ENCODE data around the gene DSE. TPM values are rescaled to one million over a fixed set of nuclear protein-coding genes. Genes with fewer than 3 reads are reported as not detected.
"Not testable (repeated sequence)": the region's sequence is repeated elsewhere in the genome, so short reads cannot be mapped to it uniquely, and the experiment has no call there.

Gene DSE
- total and polyA plus RNA-seq, 2 donors (not counting 1 experiment from before 2014, with no cell fraction given): 71.0 to 89.2 TPM

DNA sequence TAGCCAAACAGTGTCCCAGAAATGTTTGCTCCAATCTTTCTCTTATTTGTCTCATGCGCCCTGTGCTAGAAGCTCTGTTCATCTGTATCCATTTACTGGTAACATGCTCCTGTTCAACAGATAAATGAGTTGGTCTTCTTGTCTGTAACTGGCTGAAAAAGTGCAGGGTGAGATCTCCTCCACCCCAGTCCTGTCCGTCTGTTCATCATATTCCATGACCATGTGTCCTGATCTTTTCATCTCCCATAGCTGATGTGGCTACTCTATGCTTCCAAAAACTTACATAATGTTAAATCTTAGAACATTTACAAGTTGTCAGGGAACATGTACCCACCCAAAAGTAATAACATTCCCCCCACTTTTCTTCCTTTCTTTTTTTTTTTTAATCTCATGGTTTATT lies 31.8 kb upstream of the DSE start:
- Histone ChIP-seq H3K27ac (ENCODE audit: insufficient read depth, low read length) (no peak overlapping the region), H4K20me1 (ENCODE audit: control insufficient read depth, extremely low read depth, insufficient read depth, low read length) (no peaks in the 10 kb centered on the region), H3K4me2 (ENCODE audit: extremely low read depth, insufficient read depth, low read length) (no peak overlapping the region), H3K4me1 (ENCODE audit: control insufficient read depth, extremely low read depth, insufficient read depth, low read length) (no peaks in the 10 kb centered on the region), H3K9me3 (ENCODE audit: control insufficient read depth, insufficient read depth, low read depth, low read length) (no peaks in the 10 kb centered on the region), H3K36me3 (ENCODE audit: control insufficient read depth, insufficient read depth, low read length) (no peaks in the 10 kb centered on the region), H2AFZ (ENCODE audit: low read length) (no peak overlapping the region), H3K9ac (ENCODE audit: insufficient read depth, low read length) (no peak overlapping the region), H3K4me3 (replicated peaks in 1 of 4; ENCODE audit: control extremely low read depth in 1 of 4, insufficient read depth in 1 of 4, low read depth in 3 of 4, low read length in 4 of 4) (no peak overlapping the region), H3K79me2 (ENCODE audit: control insufficient read depth, insufficient read depth, low read length) (no peaks in the 10 kb centered on the region), H3K27me3 (ENCODE audit: control insufficient read depth, insufficient read depth, low read length) (no peaks in the 10 kb centered on the region)
- no peak for DNase-seq (ENCODE audit: low read depth in 2 of 2)
- no peak for TF ChIP-seq EZH2 (IDR thresholded peaks at IDR 0.05; ENCODE audit: low read length, missing control alignments)
- TF ChIP-seq, protein P1, sequence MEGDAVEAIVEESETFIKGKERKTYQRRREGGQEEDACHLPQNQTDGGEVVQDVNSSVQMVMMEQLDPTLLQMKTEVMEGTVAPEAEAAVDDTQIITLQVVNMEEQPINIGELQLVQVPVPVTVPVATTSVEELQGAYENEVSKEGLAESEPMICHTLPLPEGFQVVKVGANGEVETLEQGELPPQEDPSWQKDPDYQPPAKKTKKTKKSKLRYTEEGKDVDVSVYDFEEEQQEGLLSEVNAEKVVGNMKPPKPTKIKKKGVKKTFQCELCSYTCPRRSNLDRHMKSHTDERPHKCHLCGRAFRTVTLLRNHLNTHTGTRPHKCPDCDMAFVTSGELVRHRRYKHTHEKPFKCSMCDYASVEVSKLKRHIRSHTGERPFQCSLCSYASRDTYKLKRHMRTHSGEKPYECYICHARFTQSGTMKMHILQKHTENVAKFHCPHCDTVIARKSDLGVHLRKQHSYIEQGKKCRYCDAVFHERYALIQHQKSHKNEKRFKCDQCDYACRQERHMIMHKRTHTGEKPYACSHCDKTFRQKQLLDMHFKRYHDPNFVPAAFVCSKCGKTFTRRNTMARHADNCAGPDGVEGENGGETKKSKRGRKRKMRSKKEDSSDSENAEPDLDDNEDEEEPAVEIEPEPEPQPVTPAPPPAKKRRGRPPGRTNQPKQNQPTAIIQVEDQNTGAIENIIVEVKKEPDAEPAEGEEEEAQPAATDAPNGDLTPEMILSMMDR (conservative IDR thresholded peaks at IDR 0.05 in 1 of 2, IDR thresholded peaks at IDR 0.05 in 1 of 2; ENCODE audit: low read depth in 1 of 2, low read length in 2 of 2): no peak

DNA sequence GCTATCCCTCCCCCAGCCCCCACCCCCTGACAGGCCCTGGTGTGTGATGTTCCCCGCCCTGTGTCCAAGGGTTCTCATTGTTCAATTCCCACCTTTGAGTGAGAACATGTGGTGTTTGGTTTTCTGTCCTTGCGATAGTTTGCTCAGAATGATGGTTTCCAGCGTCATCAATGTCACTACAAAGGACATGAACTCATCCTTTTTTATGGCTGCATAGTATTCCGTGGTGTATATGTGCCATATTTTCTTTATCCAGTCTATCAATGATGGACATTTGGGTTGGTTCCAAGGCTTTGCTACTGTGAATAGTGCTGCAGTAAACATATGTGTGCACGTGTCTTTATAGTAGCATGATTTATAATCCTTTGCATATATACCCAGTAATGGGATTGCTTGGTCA lies 30.1 kb upstream of the DSE start:
- H4K20me1 ChIP-seq (ENCODE audit: control insufficient read depth, extremely low read depth, insufficient read depth, low read length); H3K4me1 ChIP-seq (ENCODE audit: control insufficient read depth, extremely low read depth, insufficient read depth, low read length); H3K27me3 ChIP-seq (ENCODE audit: control insufficient read depth, insufficient read depth, low read length); H3K36me3 ChIP-seq (ENCODE audit: control insufficient read depth, insufficient read depth, low read length); H3K27ac ChIP-seq (ENCODE audit: insufficient read depth, low read length); H3K79me2 ChIP-seq (ENCODE audit: control insufficient read depth, insufficient read depth, low read length); H3K4me2 ChIP-seq (ENCODE audit: extremely low read depth, insufficient read depth, low read length); H3K9ac ChIP-seq (ENCODE audit: insufficient read depth, low read length); H3K4me3 ChIP-seq (replicated peaks in 1 of 4; ENCODE audit: control extremely low read depth in 1 of 4, insufficient read depth in 1 of 4, low read depth in 3 of 4, low read length in 4 of 4); DNase-seq (ENCODE audit: low read depth in 2 of 2); H2AFZ ChIP-seq (ENCODE audit: low read length); H3K9me3 ChIP-seq (ENCODE audit: control insufficient read depth, insufficient read depth, low read depth, low read length): not testable (repeated sequence)

DNA sequence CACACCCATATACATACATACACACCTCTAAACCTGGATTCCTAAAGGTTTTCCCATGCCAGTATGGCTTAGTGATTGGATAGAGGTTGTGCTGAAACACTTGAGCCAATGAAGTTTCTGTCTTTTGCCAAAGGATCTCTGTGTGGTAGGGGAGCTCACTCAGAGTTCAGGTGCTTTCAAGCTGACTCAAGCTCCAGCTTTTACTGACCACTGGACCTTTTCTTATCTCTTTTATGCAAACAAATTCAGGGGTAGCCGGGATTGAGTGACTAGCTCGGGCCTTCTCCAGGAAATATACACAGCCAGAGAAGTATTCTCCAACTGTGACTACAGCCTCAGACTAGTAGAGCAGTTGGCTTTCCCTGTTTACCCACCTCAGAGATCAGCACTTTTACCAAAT lies 21.5 kb upstream of the DSE start:
- Histone ChIP-seq H3K27me3 (ENCODE audit: control insufficient read depth, insufficient read depth, low read length) (no peaks in the 10 kb centered on the region), H3K4me3 (replicated peaks in 1 of 4; ENCODE audit: control extremely low read depth in 1 of 4, insufficient read depth in 1 of 4, low read depth in 3 of 4, low read length in 4 of 4) (no peak overlapping the region), H3K4me1 (ENCODE audit: control insufficient read depth, extremely low read depth, insufficient read depth, low read length) (peaks cover 8% of the 10 kb centered on the region), H4K20me1 (ENCODE audit: control insufficient read depth, extremely low read depth, insufficient read depth, low read length) (no peaks in the 10 kb centered on the region), H3K4me2 (ENCODE audit: extremely low read depth, insufficient read depth, low read length) (no peak overlapping the region), H3K27ac (ENCODE audit: insufficient read depth, low read length) (no peak overlapping the region), H2AFZ (ENCODE audit: low read length) (no peak overlapping the region), H3K36me3 (ENCODE audit: control insufficient read depth, insufficient read depth, low read length) (no peaks in the 10 kb centered on the region), H3K79me2 (ENCODE audit: control insufficient read depth, insufficient read depth, low read length) (no peaks in the 10 kb centered on the region), H3K9ac (ENCODE audit: insufficient read depth, low read length) (no peak overlapping the region), H3K9me3 (ENCODE audit: control insufficient read depth, insufficient read depth, low read depth, low read length) (no peaks in the 10 kb centered on the region)
- DNase-seq (ENCODE audit: low read depth in 2 of 2): peak in 1 of 2 donors; percentile 60
- TF ChIP-seq EZH2 (IDR thresholded peaks at IDR 0.05; ENCODE audit: low read length, missing control alignments): no peak
- TF ChIP-seq, protein P1 (conservative IDR thresholded peaks at IDR 0.05 in 1 of 2, IDR thresholded peaks at IDR 0.05 in 1 of 2; ENCODE audit: low read depth in 1 of 2, low read length in 2 of 2): no peak
